ENCODE results near the gene CCDC137.

DNA sequence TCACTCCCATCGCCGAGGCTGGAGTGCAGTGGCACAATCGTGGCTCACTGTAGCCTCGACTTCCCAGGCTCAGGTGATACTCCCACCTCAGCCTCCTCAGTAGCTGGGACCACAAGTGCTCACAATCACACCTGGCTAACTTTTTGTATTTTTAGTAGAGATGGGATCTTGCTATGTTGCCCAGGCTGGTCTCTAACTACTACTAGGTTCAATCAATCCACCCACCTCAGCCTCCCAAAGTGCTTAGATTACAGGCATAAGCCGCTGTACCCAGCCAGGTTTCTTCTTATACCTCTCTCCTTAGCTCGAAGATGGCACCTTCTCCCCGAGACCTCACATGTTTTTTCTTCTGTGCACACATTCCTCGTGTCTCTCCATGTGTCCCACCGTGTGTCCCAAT is 26.5 kb upstream of the CCDC137 start:
- TF ChIP-seq, protein P1, sequence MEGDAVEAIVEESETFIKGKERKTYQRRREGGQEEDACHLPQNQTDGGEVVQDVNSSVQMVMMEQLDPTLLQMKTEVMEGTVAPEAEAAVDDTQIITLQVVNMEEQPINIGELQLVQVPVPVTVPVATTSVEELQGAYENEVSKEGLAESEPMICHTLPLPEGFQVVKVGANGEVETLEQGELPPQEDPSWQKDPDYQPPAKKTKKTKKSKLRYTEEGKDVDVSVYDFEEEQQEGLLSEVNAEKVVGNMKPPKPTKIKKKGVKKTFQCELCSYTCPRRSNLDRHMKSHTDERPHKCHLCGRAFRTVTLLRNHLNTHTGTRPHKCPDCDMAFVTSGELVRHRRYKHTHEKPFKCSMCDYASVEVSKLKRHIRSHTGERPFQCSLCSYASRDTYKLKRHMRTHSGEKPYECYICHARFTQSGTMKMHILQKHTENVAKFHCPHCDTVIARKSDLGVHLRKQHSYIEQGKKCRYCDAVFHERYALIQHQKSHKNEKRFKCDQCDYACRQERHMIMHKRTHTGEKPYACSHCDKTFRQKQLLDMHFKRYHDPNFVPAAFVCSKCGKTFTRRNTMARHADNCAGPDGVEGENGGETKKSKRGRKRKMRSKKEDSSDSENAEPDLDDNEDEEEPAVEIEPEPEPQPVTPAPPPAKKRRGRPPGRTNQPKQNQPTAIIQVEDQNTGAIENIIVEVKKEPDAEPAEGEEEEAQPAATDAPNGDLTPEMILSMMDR (IDR thresholded peaks at IDR 0.05): no peak
- TF ChIP-seq POLR2A (IDR thresholded peaks at IDR 0.05): no peak

Data from esophagus squamous epithelium (tissue), 4 donors.